Panc1 (cell line): ENCODE data around the gene LRP3.

ENCODE experiments used
- CTCF ChIP-seq: fragments of 450-650 bp; IDR thresholded peaks from 2 replicates; pipeline ENCODE4 v1.5.1; 2017; ENCODE audit warnings: mild to moderate bottlenecking
- POLR2AphosphoS5 ChIP-seq: IDR thresholded peaks from 2 replicates; pipeline ENCODE4 v1.6.1; 2012; ENCODE audit warnings: mild to moderate bottlenecking, low read depth, low read length, moderate library complexity
- REST ChIP-seq, 2 experiments: IDR thresholded peaks; 2 replicates each; pipeline ENCODE4 v1.6.1; 2011 to 2012; ENCODE audit warnings: low read depth in 2 of 2, control low read depth in 1 of 2, low read length in 1 of 2, mild to moderate bottlenecking in 1 of 2, moderate library complexity in 1 of 2; ENCODE audit not compliant: insufficient read depth in 1 of 2
- SIN3A ChIP-seq: IDR thresholded peaks from 2 replicates; pipeline ENCODE4 v1.6.1; 2012; ENCODE audit warnings: low read depth, mild to moderate bottlenecking, low read length, moderate library complexity, borderline replicate concordance; ENCODE audit not compliant: insufficient read depth

GRCh38 chr19:33240181-33240771 is 46.1 kb downstream of the LRP3 start:
- TF ChIP-seq REST (IDR thresholded peaks at IDR 0.05; ENCODE audit: insufficient read depth in 1 of 2, low read depth in 2 of 2, low read length in 1 of 2) = no peak
- TF ChIP-seq CTCF = no peak
- TF ChIP-seq POLR2AphosphoS5 = no peak
- TF ChIP-seq SIN3A = no peak
